Nephron (organoid): Measurements from ENCODE around the gene NTM.

Experiments used
- H3K27ac Mint-ChIP-seq, 3 experiments: 2 replicates each; pipeline ENCODE4 v1.8.0; 2020; ENCODE audit warnings: mixed read lengths in 3 of 3, mild to moderate bottlenecking in 2 of 3, moderate library complexity in 1 of 3
- H3K27me3 Mint-ChIP-seq: 2 replicates; pipeline ENCODE4 v1.8.0; 2021; ENCODE audit warnings: low read depth, mild to moderate bottlenecking, moderate library complexity, mixed read lengths
- H3K36me3 Mint-ChIP-seq: 2 replicates; pipeline ENCODE4 v1.8.0; 2020; ENCODE audit warnings: low read depth, mixed read lengths
- H3K4me1 Mint-ChIP-seq: 2 replicates; pipeline ENCODE4 v1.8.0; 2020; ENCODE audit warnings: mixed read lengths
- H3K4me3 Mint-ChIP-seq, 3 experiments: 2 replicates each; pipeline ENCODE4 v1.8.0; 2020; ENCODE audit warnings: mild to moderate bottlenecking in 3 of 3, mixed read lengths in 3 of 3, moderate library complexity in 2 of 3
- H3K9me3 Mint-ChIP-seq: 2 replicates; pipeline ENCODE4 v1.8.0; 2020; ENCODE audit warnings: mixed read lengths
- TF ChIP-seq, protein P1 (sequence below), 3 experiments: fragments of 200-600 bp; sonication (generic); IDR thresholded peaks; one replicate each; pipeline ENCODE4 v1.5.0; 2021; ENCODE audit warnings: antibody characterized with exemption in 3 of 3; ENCODE audit not compliant: unreplicated experiment in 3 of 3

NTM gene

GRCh38 chr11:131626788-131627187, 256.4 kb downstream of the NTM start:
- Mint-ChIP-seq H3K27ac (no peak overlapping the region), H3K27me3 (peaks cover 10% of the 10 kb centered on the region), H3K4me1 (peaks cover 39% of the 10 kb centered on the region), H3K36me3 (no peaks in the 10 kb centered on the region), H3K9me3 (no peaks in the 10 kb centered on the region), H3K4me3 (no peak overlapping the region)
- TF ChIP-seq, protein P1, sequence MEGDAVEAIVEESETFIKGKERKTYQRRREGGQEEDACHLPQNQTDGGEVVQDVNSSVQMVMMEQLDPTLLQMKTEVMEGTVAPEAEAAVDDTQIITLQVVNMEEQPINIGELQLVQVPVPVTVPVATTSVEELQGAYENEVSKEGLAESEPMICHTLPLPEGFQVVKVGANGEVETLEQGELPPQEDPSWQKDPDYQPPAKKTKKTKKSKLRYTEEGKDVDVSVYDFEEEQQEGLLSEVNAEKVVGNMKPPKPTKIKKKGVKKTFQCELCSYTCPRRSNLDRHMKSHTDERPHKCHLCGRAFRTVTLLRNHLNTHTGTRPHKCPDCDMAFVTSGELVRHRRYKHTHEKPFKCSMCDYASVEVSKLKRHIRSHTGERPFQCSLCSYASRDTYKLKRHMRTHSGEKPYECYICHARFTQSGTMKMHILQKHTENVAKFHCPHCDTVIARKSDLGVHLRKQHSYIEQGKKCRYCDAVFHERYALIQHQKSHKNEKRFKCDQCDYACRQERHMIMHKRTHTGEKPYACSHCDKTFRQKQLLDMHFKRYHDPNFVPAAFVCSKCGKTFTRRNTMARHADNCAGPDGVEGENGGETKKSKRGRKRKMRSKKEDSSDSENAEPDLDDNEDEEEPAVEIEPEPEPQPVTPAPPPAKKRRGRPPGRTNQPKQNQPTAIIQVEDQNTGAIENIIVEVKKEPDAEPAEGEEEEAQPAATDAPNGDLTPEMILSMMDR (IDR thresholded peaks at IDR 0.05; ENCODE audit: unreplicated experiment in 3 of 3): no peak

GRCh38 chr11:131628739-131629138, 258.3 kb downstream of the NTM start:
- peaks cover 10% of the 10 kb centered on the region for H3K27me3 Mint-ChIP-seq
- peaks cover 31% of the 10 kb centered on the region for H3K4me1 Mint-ChIP-seq
- H3K4me3 Mint-ChIP-seq: no peak overlapping the region
- H3K36me3 Mint-ChIP-seq: no peaks in the 10 kb centered on the region
- H3K27ac Mint-ChIP-seq: no peak overlapping the region
- no peaks in the 10 kb centered on the region for H3K9me3 Mint-ChIP-seq
- TF ChIP-seq, protein P1 (IDR thresholded peaks at IDR 0.05; ENCODE audit: unreplicated experiment in 3 of 3): no peak

- H3K27ac Mint-ChIP-seq: peak overlapping the region; percentile 25 to 54 (median 35)
- no peak overlapping the region for H3K4me3 Mint-ChIP-seq
- TF ChIP-seq, protein P1 (IDR thresholded peaks at IDR 0.05; ENCODE audit: unreplicated experiment in 3 of 3): peak; percentile 30 to 55 (median 54)
- H3K4me1 Mint-ChIP-seq: peaks cover 36% of the 10 kb centered on the region
- H3K36me3 Mint-ChIP-seq: no peaks in the 10 kb centered on the region
- H3K27me3 Mint-ChIP-seq: peaks cover 10% of the 10 kb centered on the region
- no peaks in the 10 kb centered on the region for H3K9me3 Mint-ChIP-seq
These were observed 259.6 kb downstream of the NTM start for GRCh38 chr11:131629925-131630540.

DNA sequence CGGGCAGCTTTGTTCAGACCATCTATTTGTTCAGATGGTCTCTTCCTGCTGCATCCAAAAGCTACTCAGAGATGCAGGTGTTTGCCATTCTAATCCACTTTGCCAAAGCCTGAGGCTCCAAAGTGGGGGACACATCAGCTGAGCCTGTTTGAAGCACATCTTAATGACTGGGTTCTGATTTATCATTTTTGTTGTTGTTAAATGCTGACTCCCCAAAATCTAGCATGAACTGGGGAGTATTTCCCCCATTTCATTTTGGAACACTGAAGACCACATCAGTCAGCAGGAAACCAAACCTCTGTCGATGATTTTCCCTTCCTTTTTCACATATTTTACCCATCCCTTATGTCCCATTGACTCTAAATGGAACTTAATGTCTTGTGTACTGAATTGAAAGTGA, 262.6 kb downstream of the NTM start:
- Mint-ChIP-seq H3K4me1 (peaks cover 40% of the 10 kb centered on the region), H3K4me3 (no peak overlapping the region), H3K36me3 (no peaks in the 10 kb centered on the region)

DNA sequence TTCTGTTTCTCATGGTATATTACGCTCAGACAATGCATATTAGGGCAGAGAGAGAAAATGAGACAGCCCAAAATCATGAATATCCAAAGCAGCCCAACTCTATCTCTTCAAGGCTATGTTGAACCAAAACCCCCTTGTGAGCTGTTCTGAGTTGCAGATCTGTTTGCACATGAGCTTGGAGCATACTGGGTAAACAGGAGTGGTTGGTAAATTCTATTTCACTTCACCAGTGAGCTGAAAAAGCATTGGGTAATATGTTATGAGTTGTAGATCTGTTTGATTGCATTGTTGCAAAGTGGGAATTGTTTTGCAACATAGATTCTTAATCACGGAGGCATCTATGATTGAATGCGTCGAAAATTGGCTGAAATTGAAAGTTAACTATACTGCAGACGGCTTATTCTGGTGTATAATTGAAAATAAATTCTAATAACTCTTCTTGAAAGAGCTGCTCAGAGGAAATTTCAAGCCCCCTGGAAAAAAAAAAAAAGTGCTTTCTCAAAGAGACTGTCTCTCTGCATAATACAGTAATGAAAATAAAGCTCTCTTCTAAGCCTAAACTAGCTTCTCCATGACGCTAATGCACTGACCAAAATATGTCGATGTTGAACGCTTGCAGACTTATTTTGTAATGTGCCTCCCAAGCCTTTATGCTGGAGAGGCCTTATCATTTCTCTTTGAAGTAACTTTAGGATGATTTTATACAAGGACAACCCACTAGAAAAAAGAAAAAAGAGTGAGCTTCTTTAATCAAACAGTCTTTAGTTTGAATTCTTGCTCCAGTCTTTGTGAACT, 263.7 kb downstream of the NTM start:
- Mint-ChIP-seq H3K4me3 (no peak overlapping the region), H3K27ac (no peak overlapping the region), H3K9me3 (no peaks in the 10 kb centered on the region), H3K27me3 (peaks cover 9% of the 10 kb centered on the region), H3K36me3 (no peaks in the 10 kb centered on the region), H3K4me1 (peaks cover 31% of the 10 kb centered on the region)
- TF ChIP-seq, protein P1 (IDR thresholded peaks at IDR 0.05; ENCODE audit: unreplicated experiment in 3 of 3): no peak

More for the DNA sequence above, 262.6 kb downstream of the NTM start:
- no peak overlapping the region for H3K27ac Mint-ChIP-seq
- H3K27me3 Mint-ChIP-seq: peaks cover 9% of the 10 kb centered on the region
- no peaks in the 10 kb centered on the region for H3K9me3 Mint-ChIP-seq
- TF ChIP-seq, protein P1 (IDR thresholded peaks at IDR 0.05; ENCODE audit: unreplicated experiment in 3 of 3): no peak
